ENCODE results near the gene OTOP3.

OTOP3 gene

GRCh38 chr17:74935585-74936469, at the start of gene OTOP3:
Gene OTOP3, plus strand, starts transcription at chr17:74935898. Its CDS starts 24 bp downstream, at chr17:74935922.
- TF ChIP-seq TCF12 (IDR thresholded peaks at IDR 0.05; ENCODE audit: low read depth) (no peak), NFIC (IDR thresholded peaks at IDR 0.05) (no peak), RAD21 (IDR thresholded peaks at IDR 0.05; ENCODE audit: low read depth) (no peak), MAX (IDR thresholded peaks at IDR 0.05) (no peak), EGR1 (IDR thresholded peaks at IDR 0.05) (no peak), YY1 (IDR thresholded peaks at IDR 0.05; ENCODE audit: low read depth) (no peak), REST (IDR thresholded peaks at IDR 0.05; ENCODE audit: low read depth) (0 out of 2 replicates have a peak, but pooled peaks have one; percentile 11), FOXM1 (IDR thresholded peaks at IDR 0.05; ENCODE audit: borderline replicate concordance, low read depth) (no peak)

- TF ChIP-seq REST (IDR thresholded peaks at IDR 0.05; ENCODE audit: low read depth), result no peak
- TF ChIP-seq TEAD4 (IDR thresholded peaks at IDR 0.05), result no peak
- TF ChIP-seq USF1 (IDR thresholded peaks at IDR 0.05), result no peak
- no peak for TF ChIP-seq MAX (IDR thresholded peaks at IDR 0.05)
- no peak for TF ChIP-seq ZBTB7A (IDR thresholded peaks at IDR 0.05; ENCODE audit: low read depth)
- no peak for TF ChIP-seq TAF1 (IDR thresholded peaks at IDR 0.05; ENCODE audit: low read depth)
- no peak for TF ChIP-seq CEBPB (IDR thresholded peaks at IDR 0.05)
- TF ChIP-seq CREB1 (IDR thresholded peaks at IDR 0.05; ENCODE audit: low read depth), result no peak
- no peak for TF ChIP-seq TCF12 (IDR thresholded peaks at IDR 0.05; ENCODE audit: low read depth)
- no peak for TF ChIP-seq YY1 (IDR thresholded peaks at IDR 0.05; ENCODE audit: low read depth)
- TF ChIP-seq NFIC (IDR thresholded peaks at IDR 0.05), result no peak
- TF ChIP-seq EGR1 (IDR thresholded peaks at IDR 0.05), result no peak
- no peak for TF ChIP-seq FOXM1 (IDR thresholded peaks at IDR 0.05; ENCODE audit: borderline replicate concordance, low read depth)
- TF ChIP-seq EP300 (IDR thresholded peaks at IDR 0.05; ENCODE audit: borderline replicate concordance), result no peak
- no peak for TF ChIP-seq RAD21 (IDR thresholded peaks at IDR 0.05; ENCODE audit: low read depth)
Observed at GRCh38 chr17:74888469-74888868, 47.2 kb upstream of the OTOP3 start.

- TF ChIP-seq NFIC (IDR thresholded peaks at IDR 0.05) (no peak), CREB1 (IDR thresholded peaks at IDR 0.05; ENCODE audit: low read depth) (no peak)
Observed at GRCh38 chr17:74890554-74890953, 45.1 kb upstream of the OTOP3 start.

GRCh38 chr17:74892013-74892841, 43.5 kb upstream of the OTOP3 start:
- no peak for TF ChIP-seq MAX (IDR thresholded peaks at IDR 0.05)
- TF ChIP-seq NFIC (IDR thresholded peaks at IDR 0.05), result no peak
- no peak for TF ChIP-seq ZBTB7A (IDR thresholded peaks at IDR 0.05; ENCODE audit: low read depth)
- no peak for TF ChIP-seq TEAD4 (IDR thresholded peaks at IDR 0.05)
- TF ChIP-seq EGR1 (IDR thresholded peaks at IDR 0.05), result no peak
- no peak for TF ChIP-seq USF1 (IDR thresholded peaks at IDR 0.05)
- TF ChIP-seq CEBPB (IDR thresholded peaks at IDR 0.05), result no peak
- TF ChIP-seq TCF12 (IDR thresholded peaks at IDR 0.05; ENCODE audit: low read depth), result no peak
- TF ChIP-seq REST (IDR thresholded peaks at IDR 0.05; ENCODE audit: low read depth), result no peak
- no peak for TF ChIP-seq TAF1 (IDR thresholded peaks at IDR 0.05; ENCODE audit: low read depth)
- TF ChIP-seq EP300 (IDR thresholded peaks at IDR 0.05; ENCODE audit: borderline replicate concordance), result no peak
- no peak for TF ChIP-seq CREB1 (IDR thresholded peaks at IDR 0.05; ENCODE audit: low read depth)
- no peak for TF ChIP-seq YY1 (IDR thresholded peaks at IDR 0.05; ENCODE audit: low read depth)
- no peak for TF ChIP-seq FOXM1 (IDR thresholded peaks at IDR 0.05; ENCODE audit: borderline replicate concordance, low read depth)

All from Ishikawa (cell line).